GM21423 (cell line): ENCODE data around the gene GPR173.

Source experiments
- ATAC-seq: cut with Tn5 transposase; IDR thresholded peaks from one replicate; pipeline ENCODE4 v1.9.1; 2021; ENCODE audit warnings: mild to moderate bottlenecking, moderate library complexity; ENCODE audit not compliant: unreplicated experiment

Gene GPR173

GRCh38 chrX:53048169-53049126 is at the start of gene GPR173:
Gene GPR173 (plus strand): TSS chrX:53048789. CDS start chrX:53076622, 27,833 bp downstream.
- no peak for ATAC-seq

DNA sequence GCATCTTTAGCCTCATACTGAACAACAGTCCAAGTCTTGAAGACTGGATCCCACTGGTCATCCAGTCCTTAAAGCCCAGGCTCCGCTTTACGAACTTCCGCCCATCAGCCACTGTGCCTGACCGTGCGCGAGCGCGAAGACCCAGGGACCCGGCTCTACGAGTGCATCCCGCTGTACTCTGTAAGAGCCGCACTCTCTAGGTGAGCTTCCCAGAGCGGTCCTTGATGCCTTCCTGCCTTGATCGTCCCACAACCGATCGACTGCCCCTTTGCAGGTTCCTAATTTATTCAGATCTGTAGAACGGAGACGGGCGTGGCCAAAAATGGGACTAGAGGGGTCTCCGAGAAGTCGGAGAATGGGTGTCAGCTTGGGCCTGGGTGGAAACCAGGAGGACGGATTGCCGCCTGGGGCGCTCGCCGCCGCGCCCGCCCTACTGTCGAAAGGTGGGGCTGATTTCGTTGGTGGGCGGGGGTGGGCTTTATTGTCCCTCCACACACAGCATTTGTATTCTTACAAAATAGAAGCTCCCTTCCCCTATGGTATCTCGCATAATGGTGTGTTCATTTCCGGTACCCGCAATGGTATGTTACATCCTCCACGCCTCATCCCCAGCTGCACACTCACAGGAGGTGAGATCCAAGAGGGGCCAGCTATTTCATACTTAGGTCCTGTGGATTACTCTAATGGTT is 48.0 kb upstream of the GPR173 start:
- no peak for ATAC-seq

DNA sequence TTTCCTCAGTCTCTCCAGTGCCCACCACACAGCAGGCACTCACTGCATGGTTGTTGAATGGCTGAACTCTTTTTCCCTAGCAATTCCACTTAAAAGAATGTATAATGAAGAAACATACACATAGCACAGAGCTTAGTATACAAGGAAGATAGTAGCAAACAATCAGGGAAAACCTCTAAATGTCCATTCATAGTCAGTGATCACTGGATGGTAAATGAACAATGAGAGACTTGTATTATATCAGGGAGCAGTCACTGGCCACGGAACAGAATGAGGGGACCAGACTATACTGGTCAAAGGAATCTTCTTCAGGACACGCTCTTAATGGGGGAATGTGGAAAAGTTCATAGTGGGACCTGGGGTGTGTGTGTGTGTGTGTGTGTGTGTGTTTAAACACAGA is 46.6 kb upstream of the GPR173 start:
- ATAC-seq: no peak

- no peak for ATAC-seq
Observed at GRCh38 chrX:53003111-53003510, 45.5 kb upstream of the GPR173 start.

- ATAC-seq: no peak
Observed at GRCh38 chrX:53004038-53004437, 44.6 kb upstream of the GPR173 start.

DNA sequence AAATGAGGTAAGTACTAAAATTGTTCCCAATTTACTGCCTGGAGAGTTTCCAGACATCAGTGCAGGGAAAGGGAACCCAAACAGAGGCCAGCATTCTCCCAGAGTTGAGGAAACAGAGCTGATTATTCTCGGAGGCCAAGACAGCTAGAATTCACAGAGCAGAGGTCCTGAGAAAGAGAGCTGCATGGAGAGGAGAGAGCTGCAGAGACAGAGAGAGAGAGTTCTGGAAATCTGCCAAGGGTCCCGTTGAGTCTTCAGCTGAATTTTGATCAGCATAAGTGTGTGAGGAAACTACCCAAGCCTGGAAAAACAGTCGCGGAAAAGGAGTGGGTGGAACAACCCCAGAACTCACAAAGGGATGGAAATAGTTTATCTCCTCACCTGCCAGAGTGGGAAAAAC is 43.8 kb upstream of the GPR173 start:
- ATAC-seq: no peak

GRCh38 chrX:53005327-53005726 is 43.3 kb upstream of the GPR173 start:
- no peak for ATAC-seq

DNA sequence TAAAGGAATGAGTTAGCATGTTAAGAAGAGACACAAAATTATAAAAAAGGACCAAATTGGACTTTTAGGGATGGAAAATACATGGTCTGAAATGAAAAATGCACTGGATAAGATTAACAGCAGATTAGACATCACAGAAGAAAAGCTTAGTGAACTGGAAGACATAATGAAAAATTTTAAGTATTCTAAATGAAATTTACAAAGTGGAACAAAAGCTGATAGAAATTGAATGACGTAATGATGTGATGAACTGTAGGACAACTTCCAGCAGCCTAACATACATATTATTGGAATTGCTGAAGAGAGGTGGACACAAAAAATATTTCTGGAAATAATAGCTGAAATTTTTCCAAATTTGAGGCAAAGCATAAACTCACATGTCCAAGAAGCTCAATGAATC is 39.6 kb upstream of the GPR173 start:
- ATAC-seq: no peak

GRCh38 chrX:53013291-53013690 is 35.3 kb upstream of the GPR173 start:
- ATAC-seq: no peak

DNA sequence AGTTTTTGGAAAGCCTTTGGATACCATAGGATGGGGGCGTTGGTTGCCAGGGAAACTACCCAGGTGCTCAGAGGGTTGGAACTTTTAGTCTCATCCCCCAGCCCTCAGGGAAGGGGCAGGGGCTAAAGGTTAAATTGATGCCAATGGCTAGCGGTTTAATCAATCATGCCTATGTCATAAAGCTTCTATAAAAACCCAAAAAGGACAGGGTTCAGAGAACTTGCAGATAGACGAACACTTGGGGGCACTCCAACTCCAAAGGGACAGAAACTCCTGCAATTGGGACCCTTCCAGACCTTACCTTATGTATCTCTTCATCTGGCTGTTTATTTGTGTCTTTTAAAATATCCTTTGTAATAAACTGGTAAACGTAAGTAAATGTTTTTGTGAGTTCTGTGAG is 30.0 kb upstream of the GPR173 start:
- no peak for ATAC-seq

GRCh38 chrX:53022381-53022780 is 26.2 kb upstream of the GPR173 start:
- no peak for ATAC-seq

DNA sequence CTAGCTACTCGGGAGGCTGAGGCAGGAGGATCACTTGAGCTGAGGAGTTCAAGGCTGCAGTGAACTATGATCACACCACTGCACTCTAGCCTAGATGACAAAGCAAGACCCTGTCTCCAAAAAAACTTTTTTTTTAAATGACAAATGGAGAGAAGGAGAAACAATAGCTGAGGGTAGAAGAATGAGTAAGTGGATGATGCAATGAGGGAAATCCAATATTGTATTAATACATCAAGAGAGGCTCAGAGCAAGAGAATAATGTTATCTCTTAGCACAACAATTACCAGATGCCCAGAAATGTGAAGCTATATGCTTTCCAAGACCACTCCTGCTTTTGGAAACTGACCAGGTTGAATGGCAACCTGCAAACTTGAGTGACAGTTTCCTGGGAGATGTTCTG is 19.9 kb upstream of the GPR173 start:
- ATAC-seq: no peak

DNA sequence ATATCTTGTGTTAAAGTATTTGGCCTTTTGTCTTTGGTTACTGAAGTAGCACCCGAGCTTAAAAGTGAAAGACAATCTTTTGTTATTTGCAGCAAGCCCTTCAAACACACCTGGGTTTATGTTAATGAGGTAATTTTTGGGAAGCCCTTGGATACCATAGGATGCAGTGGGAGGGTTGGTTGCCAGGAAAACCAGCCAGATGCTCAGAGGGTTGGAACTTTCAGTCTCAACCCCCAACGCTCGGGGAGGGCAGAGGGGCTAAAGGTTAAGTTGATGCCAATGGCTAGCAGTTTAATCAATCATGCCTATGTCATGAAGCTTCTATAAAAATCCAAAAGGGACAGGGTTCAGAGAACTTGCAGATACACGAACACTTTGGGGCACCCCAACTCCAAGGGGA is 17.2 kb upstream of the GPR173 start:
- no peak for ATAC-seq

- ATAC-seq: no peak
Observed at GRCh38 chrX:53036149-53036548, 12.4 kb upstream of the GPR173 start.

- no peak for ATAC-seq
Observed at GRCh38 chrX:53039236-53039635, 9.4 kb upstream of the GPR173 start.

DNA sequence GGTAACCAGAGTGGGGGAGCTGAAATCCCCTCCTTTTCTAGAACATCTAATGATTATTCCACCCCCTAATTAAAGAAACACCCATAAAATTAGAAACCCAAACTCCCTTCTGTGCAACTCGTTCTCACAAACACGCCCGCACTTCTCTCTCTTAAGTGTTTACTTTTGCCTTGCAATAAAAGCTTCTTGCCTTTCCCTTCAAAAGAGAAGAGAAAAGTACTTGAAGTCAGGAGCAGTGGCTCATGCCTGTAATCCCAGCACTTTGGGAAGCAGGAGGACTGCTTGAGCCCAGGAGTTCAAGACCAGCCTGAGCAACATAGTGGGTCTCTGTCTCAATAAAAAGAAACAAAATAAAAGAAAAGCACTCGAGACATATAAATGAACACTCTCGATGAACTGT is 3.6 kb upstream of the GPR173 start:
- no peak for ATAC-seq

DNA sequence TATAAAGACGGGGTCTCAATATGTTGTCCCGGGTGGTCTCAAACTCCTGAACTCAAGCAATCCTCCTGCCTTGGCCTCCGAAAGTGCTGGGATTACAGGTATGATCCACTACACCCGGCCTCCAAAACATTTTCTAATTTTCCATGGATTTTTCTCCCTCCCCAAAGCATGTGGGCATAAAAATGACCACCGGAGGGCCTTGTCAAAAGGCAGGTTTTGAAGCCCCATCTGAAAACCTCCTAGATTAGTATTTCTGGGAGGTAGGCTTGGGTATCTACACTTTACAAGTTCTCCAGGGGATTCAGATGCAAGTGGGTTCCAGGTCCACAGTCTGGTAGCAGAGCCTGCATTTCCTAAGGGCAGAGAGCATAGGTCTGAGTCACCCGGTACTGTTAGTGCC is 1.4 kb upstream of the GPR173 start:
- no peak for ATAC-seq

- ATAC-seq: no peak
Observed at GRCh38 chrX:53049127-53049517, 533 bp downstream of the GPR173 start.

GRCh38 chrX:53050841-53051240 is 2.3 kb downstream of the GPR173 start:
- no peak for ATAC-seq

- no peak for ATAC-seq
Observed at GRCh38 chrX:53055244-53055849, 6.8 kb downstream of the GPR173 start.

- no peak for ATAC-seq
Observed at GRCh38 chrX:53056292-53056691, 7.7 kb downstream of the GPR173 start.

DNA sequence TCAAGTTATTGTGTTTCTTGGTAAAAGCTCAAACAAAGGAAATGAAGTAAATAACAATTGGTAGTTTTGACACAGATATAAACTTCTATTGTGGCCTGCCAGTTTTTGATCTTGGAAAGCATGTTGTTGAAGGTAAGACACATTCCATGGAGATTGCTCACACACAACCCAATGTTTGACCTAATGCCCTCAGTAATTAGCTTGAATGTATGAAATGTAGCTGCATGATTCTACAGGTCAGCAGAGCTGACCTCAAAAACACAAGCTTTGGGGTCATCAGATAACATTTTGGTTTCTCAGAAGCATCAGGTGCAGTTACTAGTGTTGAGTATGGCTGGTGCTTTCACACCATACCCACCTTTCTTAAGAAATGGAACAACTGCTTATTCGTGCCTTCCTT is 16.5 kb downstream of the GPR173 start:
- ATAC-seq: no peak
